HTERT RPE-1 (cell line): ENCODE measurements around the gene SPEM1.

Experiments
- in situ Hi-C: fragments of 300-500 bp; cut with MboI; formaldehyde crosslinking; loops from 4 replicates; pipeline ENCODE4 v1.14.3; 2020; ENCODE audit warnings: low sequenced_read_pairs

The SPEM1 gene

GRCh38 chr17:7417056-7417655 is 3.0 kb upstream of the SPEM1 start:
- in situ Hi-C loops, result no loop called here

DNA sequence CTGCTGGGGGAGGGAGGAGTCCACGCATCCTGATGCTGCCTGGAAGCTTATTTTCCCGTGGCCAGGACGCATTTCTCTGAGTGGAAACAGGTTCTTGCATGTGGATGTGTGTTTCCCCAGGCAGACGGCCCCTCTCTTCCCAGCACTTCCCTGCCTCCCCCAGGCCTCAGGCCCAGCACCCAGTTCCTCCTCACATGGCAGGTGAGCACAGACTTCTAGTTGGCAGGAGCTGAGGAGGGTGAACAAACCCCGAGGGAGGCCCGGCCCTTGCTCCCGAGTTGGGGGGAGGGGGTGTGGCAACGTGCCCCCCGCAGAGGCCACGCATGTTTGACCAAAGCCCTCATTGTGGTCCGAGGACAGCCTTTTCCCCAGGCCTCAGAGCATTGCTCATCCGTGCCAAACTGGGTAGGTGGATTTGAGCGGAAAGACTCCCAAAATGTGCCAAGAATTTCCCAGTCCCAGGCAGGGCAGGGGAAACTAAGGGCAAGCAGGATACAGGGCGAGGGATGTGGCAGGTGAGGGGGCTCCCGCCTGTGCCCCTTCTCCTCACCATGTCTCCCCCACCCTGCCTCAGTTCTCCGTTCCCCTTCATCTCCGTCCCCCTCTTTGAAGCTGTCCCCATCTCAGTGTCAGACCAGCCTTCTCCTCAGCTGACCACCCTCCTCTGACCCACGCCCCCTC is 1.5 kb upstream of the SPEM1 start:
- in situ Hi-C loops, result no loop called here

- in situ Hi-C loops, result no loop called here
These were observed 1.1 kb downstream of the SPEM1 start for GRCh38 chr17:7421186-7421585.

DNA sequence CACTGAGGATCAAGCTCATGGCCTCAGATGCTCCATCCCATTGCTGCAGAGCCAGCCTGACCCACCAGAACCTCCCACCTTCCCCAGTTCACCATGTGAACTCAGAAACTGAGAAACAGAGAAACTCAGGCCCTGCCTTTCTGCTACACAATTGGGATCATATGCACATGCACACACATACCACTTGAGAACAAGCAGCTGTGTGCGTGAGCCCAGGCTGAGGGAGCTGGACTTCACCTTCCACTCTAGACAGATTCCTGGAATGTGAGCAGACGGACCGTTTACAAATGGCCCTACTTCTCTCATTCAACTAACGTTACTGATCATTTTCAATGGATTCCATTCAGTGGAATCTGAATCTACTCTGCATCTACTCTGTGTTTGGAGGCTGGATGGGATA is 3.6 kb downstream of the SPEM1 start:
- in situ Hi-C loops, result no loop called here

GRCh38 chr17:7425316-7425715 is 5.2 kb downstream of the SPEM1 start, which contains the start of gene SPEM2:
Gene SPEM2, plus strand, starts transcription at chr17:7425616. Its CDS starts 73 bp downstream, at chr17:7425689.
- in situ Hi-C loops, result no loop called here

- in situ Hi-C loops, result no loop called here
These were observed 5.6 kb downstream of the SPEM1 start for GRCh38 chr17:7425756-7426155.

- in situ Hi-C loops, result no loop called here
These were observed 6.2 kb downstream of the SPEM1 start for GRCh38 chr17:7426203-7426863.

- in situ Hi-C loops, result no loop called here
These were observed 6.9 kb downstream of the SPEM1 start for GRCh38 chr17:7426896-7427489.

GRCh38 chr17:7427549-7427948 is 7.4 kb downstream of the SPEM1 start:
- in situ Hi-C loops, result no loop called here

GRCh38 chr17:7428557-7428956 is 8.4 kb downstream of the SPEM1 start, which contains the start of gene SPEM3:
Gene SPEM3, plus strand, starts transcription at chr17:7428857. Its CDS starts 46 bp downstream, at chr17:7428903.
- in situ Hi-C loops, result no loop called here

DNA sequence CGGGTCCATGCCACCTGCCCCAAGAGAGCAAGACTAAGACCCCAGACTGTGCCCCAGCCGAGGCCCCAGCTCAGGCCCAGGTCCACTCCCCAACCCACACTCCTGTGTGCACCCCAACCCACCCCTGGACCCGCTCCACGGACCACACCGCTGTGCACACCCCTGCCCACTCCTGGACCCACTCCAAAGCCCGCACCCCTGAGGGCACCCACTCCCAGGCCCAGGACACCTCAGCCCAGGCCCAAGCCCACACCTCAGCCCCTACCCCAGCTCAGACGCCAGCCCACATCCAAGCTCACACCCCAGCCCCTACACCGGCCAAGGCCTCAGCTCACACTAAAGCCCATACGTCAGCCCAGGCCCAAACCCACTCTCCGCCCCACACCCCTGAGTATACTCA is 9.6 kb downstream of the SPEM1 start:
- in situ Hi-C loops, result no loop called here

GRCh38 chr17:7431231-7431630 is 11.1 kb downstream of the SPEM1 start:
- in situ Hi-C loops, result no loop called here

DNA sequence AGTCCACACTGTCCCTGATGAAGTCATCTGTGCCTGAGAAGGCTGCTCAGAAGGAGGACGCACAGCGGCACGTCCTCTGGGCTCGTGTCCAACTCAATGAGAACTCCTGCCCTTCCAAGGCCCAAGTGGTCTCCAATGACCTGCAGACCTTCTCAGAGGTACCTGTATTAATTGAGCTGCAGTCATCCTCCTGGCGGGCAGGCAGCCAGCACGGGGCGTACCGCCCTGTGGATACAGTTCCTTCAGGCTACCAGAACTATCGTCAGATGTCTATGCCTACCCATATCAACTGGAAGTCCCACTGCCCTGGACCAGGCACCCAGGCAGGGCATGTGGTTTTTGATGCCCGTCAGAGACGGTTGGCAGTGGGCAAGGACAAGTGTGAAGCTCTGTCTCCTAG is 12.2 kb downstream of the SPEM1 start:
- in situ Hi-C loops, result no loop called here

DNA sequence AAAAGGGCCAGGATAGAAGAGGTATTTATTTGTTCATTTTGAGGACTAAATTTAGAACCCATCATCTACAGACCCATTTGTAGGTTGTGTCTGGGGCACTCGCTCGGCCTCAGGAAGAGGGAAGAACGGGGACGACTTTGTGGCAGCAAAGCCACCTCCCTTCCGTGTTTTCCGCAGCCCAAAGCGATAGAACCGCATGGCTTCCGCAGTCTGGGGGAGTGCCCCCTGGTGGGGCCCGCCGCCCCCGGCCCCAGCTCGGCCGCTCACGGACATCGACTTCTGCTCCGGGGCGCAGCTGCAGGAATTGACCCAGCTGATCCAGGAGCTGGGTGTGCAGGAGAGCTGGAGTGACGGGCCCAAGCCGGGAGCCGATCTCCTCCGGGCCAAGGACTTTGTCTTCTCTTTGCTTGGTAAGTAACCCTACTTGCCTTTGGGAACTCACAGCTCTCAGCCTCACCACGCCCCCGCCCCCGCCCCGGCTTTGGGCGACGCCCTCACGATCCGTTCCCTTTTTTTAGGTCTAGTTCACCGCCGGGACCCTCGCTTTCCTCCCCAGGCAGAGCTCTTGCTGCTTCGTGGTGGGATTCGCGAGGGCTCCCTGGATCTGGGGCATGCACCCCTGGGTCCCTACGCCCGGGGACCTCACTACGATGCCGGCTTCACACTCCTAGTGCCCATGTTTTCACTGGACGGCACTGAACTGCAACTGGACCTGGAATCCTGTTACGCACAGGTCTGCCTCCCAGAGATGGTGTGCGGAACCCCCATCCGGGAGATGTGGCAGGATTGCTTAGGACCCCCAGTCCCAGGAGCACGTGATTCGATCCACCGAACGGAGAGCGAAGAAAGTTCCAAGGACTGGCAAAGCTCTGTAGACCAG is 15.8 kb downstream of the SPEM1 start:
- in situ Hi-C loops, result no loop called here

- in situ Hi-C loops, result no loop called here
These were observed 16.6 kb downstream of the SPEM1 start for GRCh38 chr17:7436556-7437368.

- in situ Hi-C loops, result no loop called here
These were observed 17.3 kb downstream of the SPEM1 start for GRCh38 chr17:7437369-7437863.

DNA sequence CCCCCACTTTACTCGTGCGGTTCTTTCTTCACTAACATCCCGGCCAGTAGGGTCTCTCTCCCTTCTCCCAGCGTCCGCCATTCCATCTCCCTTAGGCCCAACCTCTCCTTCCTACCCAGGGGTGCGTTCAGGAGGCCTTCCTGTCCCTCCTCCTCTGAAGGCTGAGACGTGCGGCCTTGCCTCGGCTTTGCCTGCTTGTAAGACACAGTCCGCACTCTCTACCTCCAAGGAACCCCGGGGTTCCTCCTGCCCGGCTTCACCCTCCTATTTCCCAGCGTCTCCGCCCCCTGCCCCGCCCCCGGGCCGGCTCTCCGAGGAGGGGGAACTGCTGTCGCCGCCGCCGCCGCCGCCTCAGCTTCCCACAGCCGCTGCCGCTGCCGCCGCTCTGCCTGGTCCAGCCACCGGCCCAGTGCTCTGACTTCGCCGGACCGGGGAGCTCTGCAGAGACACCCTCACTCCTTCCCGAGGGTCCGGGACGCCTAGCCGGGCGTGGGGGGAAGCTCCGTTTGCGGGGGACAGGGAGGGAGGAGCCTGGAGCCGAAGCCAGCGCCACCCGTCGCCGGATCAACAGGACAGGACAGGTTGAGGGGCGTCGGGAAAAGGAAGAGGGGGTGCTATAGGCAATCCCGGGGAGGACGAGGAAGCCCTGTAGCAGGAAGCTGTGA is 18.0 kb downstream of the SPEM1 start:
- in situ Hi-C loops, result no loop called here

DNA sequence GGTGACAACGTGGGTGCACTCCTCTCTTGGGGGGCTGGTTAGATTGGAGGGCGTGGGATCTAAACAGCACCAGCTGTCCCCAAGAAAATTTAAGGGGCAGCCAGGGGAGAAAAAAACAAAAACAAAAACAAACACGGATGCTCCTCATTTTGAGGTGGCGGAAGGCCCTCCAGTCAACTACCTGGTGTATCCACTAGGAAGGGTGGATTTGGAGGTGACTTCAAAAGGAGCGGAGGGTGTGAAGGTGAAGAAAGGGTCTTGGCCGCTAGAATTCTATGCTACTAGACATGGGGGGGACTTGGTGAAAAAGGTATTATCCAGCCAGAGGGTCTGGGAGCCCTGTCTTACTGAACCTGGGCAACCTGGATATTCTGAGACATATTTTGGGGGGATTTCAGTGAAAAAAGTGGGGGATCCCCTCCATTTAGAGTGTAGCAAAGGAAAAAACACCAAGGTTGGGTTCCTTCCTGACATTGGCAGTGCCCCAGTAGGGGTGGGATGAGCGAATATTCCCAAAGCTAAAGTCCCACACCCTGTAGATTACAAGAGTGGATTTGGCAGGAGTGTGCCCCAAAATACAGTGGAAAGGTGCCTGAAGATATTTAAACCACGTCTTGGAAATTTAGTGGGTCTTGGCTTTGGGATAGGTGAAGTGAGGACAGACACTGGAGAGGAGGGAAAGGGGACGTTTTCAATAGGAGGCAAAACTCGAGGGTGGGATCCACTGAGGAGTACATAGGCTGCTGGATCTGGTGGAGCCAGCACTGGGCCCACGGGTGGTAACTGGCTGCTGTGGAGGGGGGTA is 18.7 kb downstream of the SPEM1 start:
- in situ Hi-C loops, result no loop called here
